ENCODE results near the gene EEFSEC. TPM values are rescaled to one million over a fixed set of nuclear protein-coding genes. Genes with fewer than 3 reads are reported as not detected.

Gene EEFSEC
- total RNA-seq, 2 donors from 2014 or later = 12.9 to 13.0 TPM

- no peak for DNase-seq (ENCODE audit: low spot score)
- intact Hi-C loops (cut with DNase I) = no loop called here
Observed at GRCh38 chr3:128278130-128278529, 124.8 kb downstream of the EEFSEC start.

- peak; percentile 92 for DNase-seq (ENCODE audit: low spot score)
- intact Hi-C loops (cut with DNase I) = no loop called here
Observed at GRCh38 chr3:128278761-128279600, 125.7 kb downstream of the EEFSEC start.

- intact Hi-C loops (cut with DNase I) = no loop called here
Observed at GRCh38 chr3:128279601-128279880, 126.3 kb downstream of the EEFSEC start.

GRCh38 chr3:128280481-128281052, 127.3 kb downstream of the EEFSEC start:
- no peak for DNase-seq (ENCODE audit: low spot score)
- intact Hi-C loops (cut with DNase I) = no loop called here

More at GRCh38 chr3:128279601-128279880, 126.3 kb downstream of the EEFSEC start:
- DNase-seq (ENCODE audit: low spot score) = no peak

GRCh38 chr3:128281056-128281455, 127.8 kb downstream of the EEFSEC start:
- intact Hi-C loops (cut with DNase I) = no loop called here
- DNase-seq (ENCODE audit: low spot score) = no peak

- DNase-seq (ENCODE audit: low spot score) = no peak
Observed at GRCh38 chr3:128281461-128282367, 128.4 kb downstream of the EEFSEC start.

GRCh38 chr3:128282380-128283196, 129.3 kb downstream of the EEFSEC start:
- intact Hi-C loops (cut with DNase I) = no loop called here
- peak; percentile 89 for DNase-seq (ENCODE audit: low spot score)

More at GRCh38 chr3:128281461-128282367, 128.4 kb downstream of the EEFSEC start:
- intact Hi-C loops (cut with DNase I) = no loop called here

- DNase-seq (ENCODE audit: low spot score) = peak; percentile 67
- intact Hi-C loops (cut with DNase I) = no loop called here
Observed at GRCh38 chr3:128283421-128283820, 130.1 kb downstream of the EEFSEC start.

- intact Hi-C loops (cut with DNase I) = no loop called here
- DNase-seq (ENCODE audit: low spot score) = peak; percentile 73
Observed at GRCh38 chr3:128285042-128285966, 132.0 kb downstream of the EEFSEC start.

- DNase-seq (ENCODE audit: low spot score) = no peak
- intact Hi-C loops (cut with DNase I) = loop anchor here in 1 of 2 donors (2.0 kb wide), 1 partner anchor 17 kb away; no protein-coding TSS in a partner anchor
Observed at GRCh38 chr3:128285967-128286321, 132.7 kb downstream of the EEFSEC start.

- intact Hi-C loops (cut with DNase I) = loop anchor here in 1 of 2 donors (2.0 kb wide), 1 partner anchor 18 kb away; no protein-coding TSS in a partner anchor
Observed at GRCh38 chr3:128286691-128287090, 133.4 kb downstream of the EEFSEC start.

GRCh38 chr3:128287216-128287615, 133.9 kb downstream of the EEFSEC start:
- intact Hi-C loops (cut with DNase I) = loop anchor here in 1 of 2 donors (2.0 kb wide), 1 partner anchor 18 kb away; no protein-coding TSS in a partner anchor

More at GRCh38 chr3:128286691-128287090, 133.4 kb downstream of the EEFSEC start:
- DNase-seq (ENCODE audit: low spot score) = no peak

GRCh38 chr3:128289534-128289933, 136.3 kb downstream of the EEFSEC start:
- DNase-seq (ENCODE audit: low spot score) = no peak

More at GRCh38 chr3:128287216-128287615, 133.9 kb downstream of the EEFSEC start:
- peak; percentile 14 for DNase-seq (ENCODE audit: low spot score)

GRCh38 chr3:128290484-128290883, 137.2 kb downstream of the EEFSEC start:
- no peak for DNase-seq (ENCODE audit: low spot score)
- intact Hi-C loops (cut with DNase I) = no loop called here

More at GRCh38 chr3:128289534-128289933, 136.3 kb downstream of the EEFSEC start:
- intact Hi-C loops (cut with DNase I) = no loop called here

- no peak for DNase-seq (ENCODE audit: low spot score)
- intact Hi-C loops (cut with DNase I) = no loop called here
Observed at GRCh38 chr3:128293930-128294329, 140.6 kb downstream of the EEFSEC start.

- DNase-seq (ENCODE audit: low spot score) = peak; percentile 51
- intact Hi-C loops (cut with DNase I) = no loop called here
Observed at GRCh38 chr3:128294999-128295468, 141.8 kb downstream of the EEFSEC start.

- peak; percentile 71 for DNase-seq (ENCODE audit: low spot score)
- intact Hi-C loops (cut with DNase I) = no loop called here
Observed at GRCh38 chr3:128296469-128297251, 143.4 kb downstream of the EEFSEC start.
